Stomach (tissue), 4 donors: Measurements from ENCODE around the gene NPR2.

ENCODE experiments used
- POLR2AphosphoS5 ChIP-seq, 3 donors: sonication (generic); formaldehyde crosslinking; IDR thresholded peaks; one replicate each; pipeline ENCODE4 v1.6.1; 2016; ENCODE audit warnings: antibody characterized with exemption in 3 of 3
- TF ChIP-seq, protein P1 (sequence below), 7 experiments: fragments of 450-650 bp in 4 of 7; fragments of 200-600 bp in 3 of 7; sonication (generic) in 3 of 7; IDR thresholded peaks; one replicate each; pipeline ENCODE4 v1.5.1; 2016 to 2019; ENCODE audit warnings: antibody characterized with exemption in 7 of 7, control low read depth in 2 of 7, mild to moderate bottlenecking in 1 of 7

- TF ChIP-seq, protein P1, sequence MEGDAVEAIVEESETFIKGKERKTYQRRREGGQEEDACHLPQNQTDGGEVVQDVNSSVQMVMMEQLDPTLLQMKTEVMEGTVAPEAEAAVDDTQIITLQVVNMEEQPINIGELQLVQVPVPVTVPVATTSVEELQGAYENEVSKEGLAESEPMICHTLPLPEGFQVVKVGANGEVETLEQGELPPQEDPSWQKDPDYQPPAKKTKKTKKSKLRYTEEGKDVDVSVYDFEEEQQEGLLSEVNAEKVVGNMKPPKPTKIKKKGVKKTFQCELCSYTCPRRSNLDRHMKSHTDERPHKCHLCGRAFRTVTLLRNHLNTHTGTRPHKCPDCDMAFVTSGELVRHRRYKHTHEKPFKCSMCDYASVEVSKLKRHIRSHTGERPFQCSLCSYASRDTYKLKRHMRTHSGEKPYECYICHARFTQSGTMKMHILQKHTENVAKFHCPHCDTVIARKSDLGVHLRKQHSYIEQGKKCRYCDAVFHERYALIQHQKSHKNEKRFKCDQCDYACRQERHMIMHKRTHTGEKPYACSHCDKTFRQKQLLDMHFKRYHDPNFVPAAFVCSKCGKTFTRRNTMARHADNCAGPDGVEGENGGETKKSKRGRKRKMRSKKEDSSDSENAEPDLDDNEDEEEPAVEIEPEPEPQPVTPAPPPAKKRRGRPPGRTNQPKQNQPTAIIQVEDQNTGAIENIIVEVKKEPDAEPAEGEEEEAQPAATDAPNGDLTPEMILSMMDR (IDR thresholded peaks at IDR 0.05) = no peak
- TF ChIP-seq POLR2AphosphoS5 (IDR thresholded peaks at IDR 0.05) = no peak
Measured at GRCh38 chr9:35829764-35830096, 38.3 kb downstream of the NPR2 start.
